Ovary (tissue), 9 donors: ENCODE data around the gene BBS9. TPM values are rescaled to one million over a fixed set of nuclear protein-coding genes. Genes with fewer than 3 reads are reported as not detected.

ENCODE experiments used
- DNase-seq, 5 donors: peaks; one replicate each; pipeline ENCODE4 v3.0.0-alpha.2; 2019 to 2020
- H3K27ac ChIP-seq, 2 donors: fragments of 200-600 bp; one replicate each; pipeline versions ENCODE4 v1.5.1 to v1.8.0; 2019 to 2022
- H3K27me3 ChIP-seq: fragments of 200-600 bp; one replicate; pipeline ENCODE4 v1.8.0; 2022
- H3K36me3 ChIP-seq: fragments of 200-600 bp; sonication (generic); one replicate; pipeline ENCODE4 v1.5.1; 2019
- H3K4me1 ChIP-seq: one replicate; pipeline ENCODE4 v1.8.1; 2013; ENCODE audit warnings: mild to moderate bottlenecking, moderate library complexity; ENCODE audit not compliant: insufficient read depth
- H3K4me3 ChIP-seq: fragments of 200-600 bp; sonication (generic); one replicate; pipeline ENCODE4 v1.5.1; 2017
- H3K9me3 ChIP-seq, 2 donors: fragments of 200-600 bp in 1 of 2; sonication (generic) in 1 of 2; one replicate each; pipeline versions ENCODE4 v1.5.1 to v1.8.1; 2013 to 2019; ENCODE audit warnings: mild to moderate bottlenecking in 1 of 2, moderate library complexity in 1 of 2
- CTCF ChIP-seq, 3 donors: fragments of 450-650 bp in 2 of 3; fragments of 200-600 bp in 1 of 3; IDR thresholded peaks; one replicate each; pipeline versions ENCODE4 v1.5.1 to v1.8.0; 2016 to 2022; ENCODE audit warnings: antibody characterized with exemption in 3 of 3, mild to moderate bottlenecking in 1 of 3
- EP300 ChIP-seq: sonication (generic); formaldehyde crosslinking; IDR thresholded peaks from one replicate; pipeline ENCODE4 v1.6.1; 2017; ENCODE audit warnings: antibody characterized with exemption
- POLR2A ChIP-seq: fragments of 450-650 bp; IDR thresholded peaks from one replicate; pipeline ENCODE4 v1.6.1; 2017; ENCODE audit warnings: antibody characterized with exemption, mild to moderate bottlenecking, moderate library complexity
- WGBS, 3 donors: extraction: QIAGEN DNeasy Blood & Tissue Kit in 1 of 3; methylation state at CpG; one replicate each; pipeline versions ENCODE4 v1.1.5 to v1.1.7; 2013 to 2017; 5-methylcytosine and 5-hydroxymethylcytosine counted together
- intact Hi-C, 4 donors: fragments of 100-400 bp; cut with DNase I; formaldehyde crosslinking; loops; one replicate each; pipeline versions ENCODE4 v1.11.0 to v1.15.1; 2022 to 2023
- polyA plus RNA-seq, 2 donors: library from polyadenylated mRNA; stranded (reverse); fragments of 200-250 nt in 1 of 2; fragments of 350-450 nt in 1 of 2; fragmentation: Illumina TruSeq in 1 of 2; extraction: RNeasy Lipid Tissue Mini Kit (QIAGEN cat#74804) in 1 of 2; gene quantifications; one replicate each; pipeline ENCODE4 v1.2.3, GENCODE V29; 2013 to 2014
- total RNA-seq, 7 donors: library from RNA; depleted of rRNA in 2 of 7; stranded (reverse); fragments of >200 nt in 2 of 7; fragmentation: NEBNext Ultra II Directional in 3 of 7; extraction: Animal tissue kit (Norgen Biotek cat#: 25700) in 3 of 7; gene quantifications; one replicate each; pipeline versions ENCODE4 v1.1.0 to v1.2.4, GENCODE V29; 2016 to 2023
- donor health status: DM: no; HTN: no; CAD: no; lungs with moderate emphysema.
- donor health status: DM: no; HTN: no; CAD: no.
- donor health status: Bipolar disorder and iron deficiency.
- donor health status: DM: yes; HTN: yes; CAD: no.
- donor health status: DM: no; HTN: no; CAD: no.
- donor health status: DM: yes; HTN: yes; CAD: no.

Gene BBS9
- total and polyA plus RNA-seq, 9 donors = 8.1 to 42.0 (median 29.7) TPM

- TF ChIP-seq EP300 = no peak
- TF ChIP-seq CTCF (IDR thresholded peaks at IDR 0.05) = no peak
- no peak for TF ChIP-seq POLR2A
- WGBS, 3 donors = 28 to 40% (median 32%) methylated on average over 1 of the region's 1 CpG
- intact Hi-C loops = no loop called here
Measured at GRCh38 chr7:33452805-33453502, 323.6 kb downstream of the BBS9 start.

GRCh38 chr7:33457039-33457438 lies 327.7 kb downstream of the BBS9 start:
- DNase-seq = no peak
- no peaks in the 10 kb centered on the region for H3K4me1 ChIP-seq
- no peak overlapping the region for H3K27ac ChIP-seq
- no peak for TF ChIP-seq POLR2A
- no peak for TF ChIP-seq EP300
- TF ChIP-seq CTCF (IDR thresholded peaks at IDR 0.05) = no peak
- H3K4me3 ChIP-seq = no peak overlapping the region
- H3K27me3 ChIP-seq = no peaks in the 10 kb centered on the region
- WGBS, 3 donors = 55 to 62% (median 57%) methylated on average over 6 of the region's 6 CpGs
- H3K36me3 ChIP-seq = no peaks in the 10 kb centered on the region
- intact Hi-C loops = no loop called here
- no peaks in the 10 kb centered on the region for H3K9me3 ChIP-seq

More at GRCh38 chr7:33452805-33453502, 323.6 kb downstream of the BBS9 start:
- Histone ChIP-seq H3K9me3 (no peaks in the 10 kb centered on the region), H3K27me3 (no peaks in the 10 kb centered on the region), H3K27ac (no peak overlapping the region), H3K36me3 (no peaks in the 10 kb centered on the region), H3K4me3 (no peak overlapping the region), H3K4me1 (no peaks in the 10 kb centered on the region)
- DNase-seq = no peak

- no peak for TF ChIP-seq EP300
- TF ChIP-seq POLR2A = no peak
- no peak for TF ChIP-seq CTCF (IDR thresholded peaks at IDR 0.05)
- Histone ChIP-seq H3K36me3 (no peaks in the 10 kb centered on the region), H3K27me3 (no peaks in the 10 kb centered on the region), H3K9me3 (no peaks in the 10 kb centered on the region), H3K4me3 (no peak overlapping the region), H3K4me1 (no peaks in the 10 kb centered on the region), H3K27ac (no peak overlapping the region)
- intact Hi-C loops = no loop called here
- DNase-seq = no peak
- 82 to 90% (median 88%) methylated on average over 1 of the region's 1 CpG for WGBS, 3 donors
Measured at GRCh38 chr7:33458581-33458980, 329.2 kb downstream of the BBS9 start.

- Histone ChIP-seq H3K9me3 (no peaks in the 10 kb centered on the region), H3K27ac (no peak overlapping the region), H3K27me3 (no peaks in the 10 kb centered on the region), H3K36me3 (no peaks in the 10 kb centered on the region), H3K4me3 (no peak overlapping the region), H3K4me1 (no peaks in the 10 kb centered on the region)
- 60 to 69% (median 62%) methylated on average over 1 of the region's 1 CpG for WGBS, 3 donors
- no peak for TF ChIP-seq EP300
- no peak for TF ChIP-seq CTCF (IDR thresholded peaks at IDR 0.05)
- no peak for TF ChIP-seq POLR2A
- intact Hi-C loops = no loop called here
- no peak for DNase-seq
Measured at GRCh38 chr7:33459340-33459751, 330.0 kb downstream of the BBS9 start.
